Stimulated activated CD4-positive, alpha-beta T cell treated with anti-CD3 and anti-CD28 coated beads, Interleukin-15, amount 100 ng/mL, for 24 hours (primary cell): ENCODE measurements around the gene NDUFS4.
"Not testable (repeated sequence)": the region's sequence is repeated elsewhere in the genome, so short reads cannot be mapped to it uniquely, and the experiment has no call there.

Experiments
- DNase-seq: peaks from one replicate; pipeline ENCODE4 v3.0.0-alpha.2; 2020

NDUFS4 gene

GRCh38 chr5:53576674-53577073 lies 16.2 kb downstream of the NDUFS4 start:
- DNase-seq = no peak

- DNase-seq = no peak
Measured at GRCh38 chr5:53578854-53579253, 18.4 kb downstream of the NDUFS4 start.

GRCh38 chr5:53580547-53580946 lies 20.1 kb downstream of the NDUFS4 start:
- DNase-seq = no peak

GRCh38 chr5:53582225-53582624 lies 21.8 kb downstream of the NDUFS4 start:
- no peak for DNase-seq

- no peak for DNase-seq
Measured at GRCh38 chr5:53590759-53591158, 30.3 kb downstream of the NDUFS4 start.

GRCh38 chr5:53594419-53594818 lies 34.0 kb downstream of the NDUFS4 start:
- DNase-seq = no peak

GRCh38 chr5:53597894-53598293 lies 37.5 kb downstream of the NDUFS4 start:
- no peak for DNase-seq

- no peak for DNase-seq
Measured at GRCh38 chr5:53601570-53601969, 41.1 kb downstream of the NDUFS4 start.

GRCh38 chr5:53603009-53603687 lies 42.7 kb downstream of the NDUFS4 start:
- no peak for DNase-seq

GRCh38 chr5:53604309-53604708 lies 43.9 kb downstream of the NDUFS4 start:
- no peak for DNase-seq

- no peak for DNase-seq
Measured at GRCh38 chr5:53607886-53608285, 47.4 kb downstream of the NDUFS4 start.

GRCh38 chr5:53608897-53609296 lies 48.5 kb downstream of the NDUFS4 start:
- DNase-seq = not testable (repeated sequence)

- no peak for DNase-seq
Measured at GRCh38 chr5:53613061-53613460, 52.6 kb downstream of the NDUFS4 start.

GRCh38 chr5:53613536-53613935 lies 53.1 kb downstream of the NDUFS4 start:
- DNase-seq = no peak

GRCh38 chr5:53614376-53614885 lies 54.0 kb downstream of the NDUFS4 start:
- no peak for DNase-seq

- DNase-seq = no peak
Measured at GRCh38 chr5:53616939-53617549, 56.6 kb downstream of the NDUFS4 start.

- DNase-seq = no peak
Measured at GRCh38 chr5:53631251-53631650, 70.8 kb downstream of the NDUFS4 start.

- no peak for DNase-seq
Measured at GRCh38 chr5:53642061-53642460, 81.6 kb downstream of the NDUFS4 start.

- DNase-seq = no peak
Measured at GRCh38 chr5:53643445-53643844, 83.0 kb downstream of the NDUFS4 start.

- DNase-seq = no peak
Measured at GRCh38 chr5:53645078-53645477, 84.6 kb downstream of the NDUFS4 start.

GRCh38 chr5:53649352-53649751 lies 88.9 kb downstream of the NDUFS4 start:
- no peak for DNase-seq

GRCh38 chr5:53660573-53660972 lies 100.1 kb downstream of the NDUFS4 start:
- DNase-seq = not testable (repeated sequence)

GRCh38 chr5:53665313-53665712 lies 104.9 kb downstream of the NDUFS4 start:
- DNase-seq = not testable (repeated sequence)

GRCh38 chr5:53667621-53668020 lies 107.2 kb downstream of the NDUFS4 start:
- no peak for DNase-seq

- DNase-seq = no peak
Measured at GRCh38 chr5:53671447-53671846, 111.0 kb downstream of the NDUFS4 start.
